Mesenchymal stem cell (in vitro differentiated cells and primary cell): ENCODE measurements around the gene CDH12.
"Not testable (repeated sequence)": the region's sequence is repeated elsewhere in the genome, so short reads cannot be mapped to it uniquely, and the experiment has no call there.

Experiments
- DNase-seq: peaks from one replicate; pipeline ENCODE4 v3.0.0-alpha.2; 2013
- H2AFZ ChIP-seq: one replicate; pipeline ENCODE4 v1.6.1; 2013; ENCODE audit warnings: low read depth, mild to moderate bottlenecking, control low read depth, inconsistent platforms, low read length, moderate library complexity
- H2AK5ac ChIP-seq: 2 replicates; pipeline ENCODE4 v1.6.1; 2013; ENCODE audit warnings: low read length, moderate library complexity, mild to moderate bottlenecking, inconsistent platforms; ENCODE audit not compliant: severe bottlenecking
- H2BK120ac ChIP-seq: one replicate; pipeline ENCODE4 v1.6.1; 2013; ENCODE audit warnings: low read depth, mild to moderate bottlenecking, inconsistent platforms, low read length, moderate library complexity
- H2BK12ac ChIP-seq, 2 experiments: one replicate each; pipeline ENCODE4 v1.6.1; 2013; ENCODE audit warnings: inconsistent platforms in 2 of 2, low read length in 2 of 2, mild to moderate bottlenecking in 2 of 2, moderate library complexity in 2 of 2, control low read depth in 1 of 2
- H2BK15ac ChIP-seq: one replicate; pipeline ENCODE4 v1.6.1; 2013; ENCODE audit warnings: mild to moderate bottlenecking, low read depth, inconsistent platforms; ENCODE audit not compliant: poor library complexity, severe bottlenecking
- H2BK5ac ChIP-seq: 2 replicates; pipeline ENCODE4 v1.6.1; 2013; ENCODE audit warnings: low read depth, mild to moderate bottlenecking, low read length, control low read depth, inconsistent platforms; ENCODE audit not compliant: poor library complexity, severe bottlenecking
- H3K14ac ChIP-seq, 2 experiments: one replicate each; pipeline ENCODE4 v1.6.1; 2013; ENCODE audit warnings: inconsistent platforms in 2 of 2, low read length in 2 of 2, control low read depth in 1 of 2, mild to moderate bottlenecking in 1 of 2, moderate library complexity in 1 of 2
- H3K18ac ChIP-seq, 2 experiments: one replicate each; pipeline ENCODE4 v1.6.1; 2013; ENCODE audit warnings: inconsistent platforms in 2 of 2, low read length in 2 of 2, control low read depth in 1 of 2, low read depth in 1 of 2, mild to moderate bottlenecking in 1 of 2
- H3K23ac ChIP-seq, 2 experiments: one replicate each; pipeline ENCODE4 v1.6.1; 2013; ENCODE audit warnings: inconsistent platforms in 2 of 2, low read length in 2 of 2, mild to moderate bottlenecking in 2 of 2, moderate library complexity in 2 of 2, control low read depth in 1 of 2
- H3K27ac ChIP-seq: 2 replicates; pipeline ENCODE4 v1.5.1; 2013; ENCODE audit warnings: mild to moderate bottlenecking, moderate library complexity, low read length, control low read depth, inconsistent platforms; ENCODE audit not compliant: poor library complexity, severe bottlenecking
- H3K27me3 ChIP-seq, 2 experiments: 2 replicates each; pipeline versions ENCODE4 v1.6.1 to v1.7.0; 2013; ENCODE audit warnings: low read length in 2 of 2, mild to moderate bottlenecking in 2 of 2, moderate library complexity in 2 of 2, control low read depth in 1 of 2, inconsistent platforms in 1 of 2; ENCODE audit not compliant: control insufficient read depth in 1 of 2, insufficient read depth in 1 of 2
- H3K36me3 ChIP-seq, 2 experiments: 2 replicates each; pipeline versions ENCODE4 v1.6.1 to v1.7.0; 2013; ENCODE audit warnings: low read length in 2 of 2, control low read depth in 1 of 2, inconsistent platforms in 1 of 2, low read depth in 1 of 2, mild to moderate bottlenecking in 1 of 2; ENCODE audit not compliant: insufficient read depth in 2 of 2, control insufficient read depth in 1 of 2
- H3K4ac ChIP-seq, 2 experiments: one replicate each; pipeline ENCODE4 v1.6.1; 2013; ENCODE audit warnings: inconsistent platforms in 2 of 2, low read length in 2 of 2, mild to moderate bottlenecking in 2 of 2, moderate library complexity in 2 of 2, control low read depth in 1 of 2, low read depth in 1 of 2
- H3K4me1 ChIP-seq: 2 replicates; pipeline ENCODE4 v1.6.1; 2013; ENCODE audit warnings: low read depth, low read length, control low read depth; ENCODE audit not compliant: control insufficient read depth, insufficient read depth
- H3K4me2 ChIP-seq: 2 replicates; pipeline ENCODE4 v1.6.1; 2013; ENCODE audit warnings: low read length, mild to moderate bottlenecking, inconsistent platforms; ENCODE audit not compliant: poor library complexity, severe bottlenecking
- H3K4me3 ChIP-seq, 2 experiments: 2 replicates each; pipeline versions ENCODE4 v1.5.1 to v1.7.0; 2013; ENCODE audit warnings: low read length in 2 of 2, mild to moderate bottlenecking in 2 of 2, control low read depth in 1 of 2, low read depth in 1 of 2; ENCODE audit not compliant: insufficient read depth in 1 of 2
- H3K79me1 ChIP-seq: replicated peaks from 2 replicates; pipeline ENCODE4 v1.6.1; 2013; ENCODE audit warnings: mild to moderate bottlenecking, control low read depth, low read length, inconsistent platforms; ENCODE audit not compliant: poor library complexity, severe bottlenecking
- H3K9ac ChIP-seq: 2 replicates; pipeline ENCODE4 v1.7.0; 2013; ENCODE audit warnings: mild to moderate bottlenecking, low read length, moderate library complexity
- H3K9me3 ChIP-seq: 2 replicates; pipeline ENCODE4 v1.7.0; 2013; ENCODE audit warnings: mild to moderate bottlenecking, low read length; ENCODE audit not compliant: control insufficient read depth
- H4K8ac ChIP-seq: one replicate; pipeline ENCODE4 v1.6.1; 2013; ENCODE audit warnings: inconsistent platforms, mild to moderate bottlenecking, low read length, moderate library complexity
- H4K91ac ChIP-seq: one replicate; pipeline ENCODE4 v1.6.1; 2013; ENCODE audit warnings: mild to moderate bottlenecking, low read length, inconsistent platforms
- WGBS: methylation state at CpG from one replicate; pipeline ENCODE4 v1.1.7; 2013; ENCODE audit warnings: mixed read lengths; 5-methylcytosine and 5-hydroxymethylcytosine counted together

The CDH12 gene

DNA sequence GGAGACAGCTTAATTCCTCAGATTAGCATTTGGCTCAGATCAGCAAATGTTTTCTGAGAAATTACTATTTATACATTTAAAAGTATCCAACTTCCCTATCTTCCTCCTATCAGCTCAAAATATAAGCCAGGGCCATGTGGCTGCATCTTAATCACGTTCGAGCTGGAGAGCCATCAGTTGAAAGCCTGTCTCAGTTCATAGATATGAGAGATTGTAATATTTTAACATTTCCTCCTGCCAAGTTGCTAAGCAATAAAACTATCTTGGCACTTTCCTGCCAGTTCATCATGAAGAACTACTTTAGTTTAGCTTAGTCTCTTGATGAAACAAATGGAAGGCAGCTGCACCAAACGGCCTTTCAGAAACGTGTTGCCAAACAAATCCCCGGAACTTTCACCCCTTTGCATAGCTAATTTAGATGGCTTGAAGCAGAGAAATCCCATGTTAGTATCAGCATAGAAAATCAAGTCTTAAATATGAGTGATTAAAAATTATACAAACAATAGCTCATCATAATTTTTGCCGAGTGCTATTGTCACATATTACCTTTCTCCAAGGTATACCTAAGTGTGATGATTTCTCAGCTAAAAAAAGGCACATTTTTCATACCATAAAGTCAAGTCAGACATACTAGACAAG lies 713.4 kb downstream of the CDH12 start:
- H3K27ac ChIP-seq, H2BK5ac ChIP-seq, H3K4me2 ChIP-seq, H3K4me1 ChIP-seq, H2BK120ac ChIP-seq, H4K91ac ChIP-seq, H3K79me1 ChIP-seq, H3K27me3 ChIP-seq, DNase-seq, H4K8ac ChIP-seq, H3K9me3 ChIP-seq, H2BK15ac ChIP-seq, H3K18ac ChIP-seq, H3K9ac ChIP-seq, H3K14ac ChIP-seq, H3K23ac ChIP-seq, H3K4ac ChIP-seq, H3K36me3 ChIP-seq, H2AK5ac ChIP-seq, H2BK12ac ChIP-seq, H3K4me3 ChIP-seq, H2AFZ ChIP-seq: not testable (repeated sequence)
- WGBS, result no CpG with 5 or more reads among the region's 6 CpGs

DNA sequence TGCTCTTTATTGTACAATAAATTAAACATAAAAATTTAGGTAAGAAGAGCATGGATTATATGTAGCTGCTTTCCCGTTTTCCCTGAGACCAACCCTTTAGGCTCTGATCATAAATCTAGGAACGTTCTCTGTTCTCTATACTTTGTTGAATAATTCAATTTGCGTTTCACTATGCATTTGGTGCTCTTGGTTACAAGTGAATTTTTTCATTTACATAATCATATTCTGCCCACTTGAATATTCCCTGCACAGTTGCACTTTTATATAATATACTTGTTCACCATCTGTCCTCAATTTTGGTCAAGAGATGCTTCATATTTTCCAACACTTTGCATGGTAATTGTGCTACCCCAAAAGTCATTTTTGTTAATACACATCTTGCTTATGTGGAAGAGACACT lies 741.8 kb downstream of the CDH12 start:
- Histone ChIP-seq H4K91ac (no peak overlapping the region), H2BK15ac (no peak overlapping the region), H3K9me3 (no peaks in the 10 kb centered on the region), H3K4me1 (no peaks in the 10 kb centered on the region), H3K4ac (no peak overlapping the region), H3K23ac (no peak overlapping the region), H4K8ac (no peak overlapping the region), H2BK5ac (no peak overlapping the region), H3K4me3 (no peak overlapping the region), H2BK120ac (no peak overlapping the region), H2BK12ac (no peak overlapping the region), H3K4me2 (no peak overlapping the region), H3K36me3 (no peaks in the 10 kb centered on the region), H3K14ac (no peak overlapping the region), H2AFZ (no peak overlapping the region), H3K27ac (no peak overlapping the region), H3K27me3 (no peaks in the 10 kb centered on the region), H3K79me1 (no peaks in the 10 kb centered on the region), H3K9ac (no peak overlapping the region), H3K18ac (no peak overlapping the region), H2AK5ac (no peak overlapping the region)
- WGBS, result 80% methylated on average over 1 of the region's 3 CpGs
- no peak for DNase-seq

DNA sequence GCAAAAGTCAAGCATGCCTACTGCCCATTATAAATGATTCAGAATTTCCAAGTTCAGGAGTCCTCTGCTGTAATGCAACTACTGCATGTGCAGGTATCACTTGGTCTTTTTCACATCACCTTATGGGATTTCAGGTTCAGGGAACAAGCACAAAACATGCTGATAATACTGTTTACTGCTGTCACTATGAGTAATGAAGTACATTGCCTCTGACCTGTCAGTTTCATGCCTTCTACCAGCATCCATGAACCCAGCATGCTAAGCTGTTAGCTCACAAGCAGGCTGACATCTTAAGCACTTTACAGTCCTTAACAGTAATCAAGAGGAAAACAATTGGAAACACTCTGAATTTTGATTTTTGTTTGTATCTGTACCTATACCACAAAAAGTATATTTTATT lies 743.8 kb downstream of the CDH12 start:
- no peak overlapping the region for H2BK5ac ChIP-seq
- H3K79me1 ChIP-seq, result no peaks in the 10 kb centered on the region

DNA sequence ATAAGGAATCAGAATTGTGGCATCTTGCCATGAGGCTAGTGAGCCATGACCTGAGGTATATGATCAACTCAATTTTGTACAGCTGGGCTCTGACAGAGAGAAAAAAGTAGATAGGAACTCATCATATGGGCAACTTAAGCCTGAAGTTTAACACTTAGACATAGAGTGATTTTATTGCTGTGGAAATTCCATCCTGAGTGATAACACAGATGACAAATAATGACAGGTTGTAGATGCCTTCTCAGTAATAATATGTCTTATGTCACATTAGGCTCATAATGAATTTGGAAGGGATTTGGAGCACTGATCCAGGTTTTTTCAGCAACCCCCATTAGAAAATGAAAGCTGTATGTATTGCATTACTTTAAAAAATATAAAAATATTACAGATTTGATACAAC lies 744.6 kb downstream of the CDH12 start:
- Histone ChIP-seq H3K27ac (no peak overlapping the region), H2BK12ac (no peak overlapping the region), H3K9ac (no peak overlapping the region), H3K4me2 (no peak overlapping the region), H2BK15ac (no peak overlapping the region), H3K4me3 (no peak overlapping the region), H2BK5ac (no peak overlapping the region), H2AK5ac (no peak overlapping the region), H3K36me3 (no peaks in the 10 kb centered on the region), H3K4ac (no peak overlapping the region), H4K8ac (no peak overlapping the region), H2AFZ (no peak overlapping the region), H2BK120ac (no peak overlapping the region), H3K4me1 (no peaks in the 10 kb centered on the region), H3K79me1 (no peaks in the 10 kb centered on the region), H3K23ac (no peak overlapping the region), H3K18ac (no peak overlapping the region), H3K14ac (no peak overlapping the region), H3K9me3 (no peaks in the 10 kb centered on the region), H3K27me3 (no peaks in the 10 kb centered on the region), H4K91ac (no peak overlapping the region)
- no peak for DNase-seq

More for the DNA sequence above, 743.8 kb downstream of the CDH12 start:
- Histone ChIP-seq H3K4me3 (no peak overlapping the region), H2BK120ac (no peak overlapping the region), H4K91ac (no peak overlapping the region), H3K27me3 (no peaks in the 10 kb centered on the region), H3K23ac (no peak overlapping the region), H3K4ac (no peak overlapping the region), H4K8ac (no peak overlapping the region), H3K36me3 (no peaks in the 10 kb centered on the region), H3K9me3 (no peaks in the 10 kb centered on the region), H3K27ac (no peak overlapping the region), H2BK15ac (no peak overlapping the region), H2AFZ (no peak overlapping the region), H2BK12ac (no peak overlapping the region), H2AK5ac (no peak overlapping the region), H3K9ac (no peak overlapping the region), H3K4me2 (no peak overlapping the region), H3K18ac (no peak overlapping the region), H3K4me1 (no peaks in the 10 kb centered on the region), H3K14ac (no peak overlapping the region)
- no peak for DNase-seq
